GM10248 (cell line): ENCODE measurements around the gene S100A14.

Source experiments
- CTCF ChIA-PET: fragments of 300-600 bp; sonication (Branson Sonifier 250); formaldehyde crosslinking; extraction: SDS; loops from one replicate; lab custom pipeline; 2021; ENCODE audit warnings: antibody characterized with exemption; lab: Yijun Ruan, JAX
- POLR2A ChIA-PET: fragments of 350-650 bp; sonication (Branson Sonifier 250); formaldehyde crosslinking; extraction: SDS; loops from one replicate; lab custom pipeline; 2020; ENCODE audit warnings: antibody characterized with exemption; lab: Yijun Ruan, JAX
- DNase-seq: peaks from one replicate; pipeline ENCODE4 v3.0.0; 2012; ENCODE audit errors: extremely low spot score
- CTCF ChIP-seq: IDR thresholded peaks from 2 replicates; pipeline ENCODE4 v1.5.1; 2012; ENCODE audit warnings: mild to moderate bottlenecking, low read depth; ENCODE audit errors: extremely low read depth, missing control alignments, control extremely low read depth

Gene S100A14

DNA sequence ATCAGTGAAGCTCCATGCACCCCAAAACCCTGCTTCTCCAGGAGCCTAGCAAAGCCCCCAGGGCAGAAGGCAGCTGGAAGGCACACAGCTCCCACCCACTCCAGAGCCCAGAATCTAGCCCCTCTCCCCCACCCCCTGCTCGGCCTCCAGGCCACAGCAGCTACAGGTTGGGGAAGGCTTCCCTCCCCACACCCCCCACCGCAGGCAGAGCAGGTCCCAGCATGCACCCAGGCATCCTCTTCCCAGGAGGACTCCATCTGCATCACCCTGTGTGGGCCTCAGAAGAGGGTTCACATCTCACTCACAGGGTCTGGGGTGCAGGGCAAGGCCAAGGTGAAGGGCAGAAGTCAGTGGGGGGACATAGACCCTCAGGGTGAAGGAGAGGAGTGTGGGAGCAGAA lies 719 bp downstream of the S100A14 start:
- POLR2A ChIA-PET, result no interaction called here
- TF ChIP-seq CTCF, result no peak
- CTCF ChIA-PET, result interaction anchor here (0.6 to 9.1 kb wide), 13 partner anchors 8 to 372 kb away, joined by 3 to 136 read pairs (median 5); partner anchors contain the start of genes S100A1, S100A13 and S100A4
- peak; percentile 15 for DNase-seq

- TF ChIP-seq CTCF, result no peak
- ChIA-PET CTCF (interaction anchor here (0.8 to 9.1 kb wide), 11 partner anchors 9 to 372 kb away, joined by 3 to 136 read pairs (median 5); partner anchors contain the start of genes S100A1, S100A13 and S100A4), POLR2A (no interaction called here)
- peak; percentile 10 for DNase-seq
Measured at GRCh38 chr1:153614906-153615305, 1.2 kb downstream of the S100A14 start.

DNA sequence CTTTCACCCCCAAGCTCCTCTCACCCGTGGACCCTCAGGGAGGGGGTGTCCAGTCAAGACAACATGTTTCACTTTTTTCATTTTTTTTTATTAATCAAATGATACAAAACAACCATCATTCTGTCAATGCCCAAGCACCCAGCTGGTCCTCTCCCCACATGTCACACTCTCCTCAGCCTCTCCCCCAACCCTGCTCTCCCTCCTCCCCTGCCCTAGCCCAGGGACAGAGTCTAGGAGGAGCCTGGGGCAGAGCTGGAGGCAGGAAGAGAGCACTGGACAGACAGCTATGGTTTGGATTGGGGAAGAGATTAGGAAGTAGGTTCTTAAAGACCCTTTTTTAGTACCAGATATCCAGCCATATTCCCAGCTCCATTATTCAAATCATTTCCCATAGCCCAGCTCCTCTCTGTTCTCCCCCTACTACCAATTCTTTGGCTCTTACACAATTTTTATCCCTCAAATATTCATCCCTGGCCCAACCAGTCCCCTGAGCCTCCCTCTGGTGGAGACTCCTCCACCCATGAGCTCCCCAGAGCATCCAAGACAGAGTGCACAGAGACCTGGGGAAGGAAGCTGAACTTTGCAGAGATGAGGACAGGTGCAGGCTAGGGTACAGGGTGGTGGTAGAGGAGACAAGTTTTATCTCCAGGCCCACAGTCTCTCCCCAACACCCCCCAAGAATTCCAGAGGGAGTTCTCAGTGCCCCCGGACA lies 1.8 kb downstream of the S100A14 start:
- POLR2A ChIA-PET, result no interaction called here
- no peak for TF ChIP-seq CTCF

DNA sequence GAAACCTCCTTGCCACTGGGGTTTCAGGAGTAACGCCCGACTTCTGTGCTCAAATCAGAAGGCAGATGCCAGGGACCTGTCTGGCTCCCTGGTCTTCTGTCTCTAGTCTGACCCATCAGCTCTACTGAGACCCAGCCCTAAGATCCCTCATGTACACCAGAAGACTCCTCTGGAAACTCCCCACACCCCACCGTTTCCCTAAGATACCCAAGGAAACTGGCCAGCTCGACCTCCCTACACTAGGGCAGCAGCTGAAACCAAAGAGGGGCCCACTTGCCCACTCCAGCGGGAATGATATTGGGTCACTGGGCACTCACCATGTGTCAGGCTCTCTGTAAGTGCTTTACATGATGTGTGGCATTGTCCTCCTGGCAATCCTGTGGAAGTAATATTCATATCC lies 2.7 kb downstream of the S100A14 start:
- DNase-seq, result peak; percentile 12
- ChIA-PET POLR2A (no interaction called here), CTCF (interaction anchor here (3.2 to 9.1 kb wide), 2 partner anchors 14 to 43 kb away, joined by 16 to 136 read pairs; partner anchors contain the start of genes S100A1 and S100A13)
- no peak for TF ChIP-seq CTCF

More for the DNA sequence above, 1.8 kb downstream of the S100A14 start:
- peak; percentile 8 for DNase-seq
- CTCF ChIA-PET, result interaction anchor here (1.1 to 9.1 kb wide), 9 partner anchors 9 to 373 kb away, joined by 4 to 136 read pairs (median 5); partner anchors contain the start of genes S100A1, S100A13 and S100A4

DNA sequence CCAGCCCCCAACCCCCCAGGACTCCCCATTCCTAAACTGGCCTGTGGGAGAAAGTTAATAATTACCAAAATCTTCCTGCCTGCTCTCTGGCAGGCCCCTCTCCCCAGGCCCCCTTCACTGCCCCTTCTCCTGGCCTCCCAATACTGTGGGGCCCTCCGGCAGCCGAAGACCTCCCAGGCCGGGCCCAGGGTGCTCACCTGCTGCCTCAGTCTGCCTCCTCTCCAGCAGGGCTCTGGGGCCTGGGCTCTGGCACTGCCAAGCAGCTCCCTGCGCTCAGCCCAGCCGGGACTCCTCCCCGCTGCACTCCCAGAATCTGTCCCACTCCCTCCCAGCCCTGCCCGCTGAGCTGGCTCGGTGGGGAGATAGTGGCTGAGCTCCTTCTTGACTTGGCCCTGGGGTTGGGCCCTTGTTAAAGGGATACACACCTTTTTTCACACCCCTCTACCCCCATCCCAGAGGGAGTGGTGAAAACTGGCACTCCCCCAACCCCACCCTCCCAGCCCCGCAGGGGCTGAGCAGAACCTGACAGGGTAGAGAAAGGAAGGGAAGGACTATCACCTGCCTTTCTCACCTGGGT lies 3.3 kb downstream of the S100A14 start, which contains the start of gene S100A16:
Gene S100A16, minus strand, starts transcription at position 383 of the 577 bp plus-strand sequence. CDS start 4,986 bp downstream, outside the sequence.
- ChIA-PET POLR2A (no interaction called here), CTCF (interaction anchor here (3.2 to 9.1 kb wide), 2 partner anchors 14 to 42 kb away, joined by 16 to 136 read pairs; partner anchors contain the start of genes S100A1 and S100A13)
- peak; percentile 17 for DNase-seq
- TF ChIP-seq CTCF, result no peak

DNA sequence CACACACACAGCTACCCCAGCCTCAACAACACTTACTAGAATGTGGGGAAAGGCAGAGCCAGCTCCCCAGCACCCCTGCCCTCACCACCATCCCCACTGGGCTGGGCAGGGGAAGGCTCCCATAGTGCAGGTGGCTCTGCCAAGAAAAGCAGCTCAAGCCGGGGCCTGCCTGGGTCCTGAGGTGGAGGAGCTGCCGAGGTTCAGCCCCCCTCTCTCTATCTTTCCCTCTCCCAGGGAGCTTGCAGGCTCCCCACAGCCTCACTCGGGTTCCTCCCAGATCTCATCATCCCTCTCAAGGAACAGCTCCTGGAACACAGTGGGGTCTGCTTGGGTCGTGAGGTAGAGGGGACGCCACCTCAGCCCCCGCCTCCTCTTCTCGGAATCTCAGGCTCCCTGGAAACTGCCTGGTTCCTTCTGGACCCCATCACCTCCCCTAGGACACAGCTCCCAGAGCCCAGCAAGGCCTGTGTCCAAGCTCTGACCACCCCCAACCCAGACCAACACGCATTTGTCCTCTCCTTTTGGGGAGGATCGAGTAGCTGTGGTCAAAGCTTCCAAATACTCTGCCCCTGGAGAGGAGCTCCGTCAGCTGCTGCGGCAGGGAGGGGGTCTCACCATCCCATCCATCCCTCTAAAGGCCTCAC lies 3.9 kb downstream of the S100A14 start:
- ChIA-PET POLR2A (no interaction called here), CTCF (interaction anchor here (1.3 to 9.1 kb wide), 3 partner anchors 15 to 41 kb away, joined by 4 to 136 read pairs (median 16); partner anchors contain the start of genes S100A1 and S100A13)

More for the DNA sequence above, 3.9 kb downstream of the S100A14 start:
- DNase-seq, result peak; percentile 16
- TF ChIP-seq CTCF, result no peak
